ENCODE measurements around the gene QKI. TPM values are rescaled to one million over a fixed set of nuclear protein-coding genes. Genes with fewer than 3 reads are reported as not detected.
"Not testable (repeated sequence)": the region's sequence is repeated elsewhere in the genome, so short reads cannot be mapped to it uniquely, and the experiment has no call there.

QKI gene
- total RNA-seq, 1 donor from 2014 or later, result 95.0 TPM

DNA sequence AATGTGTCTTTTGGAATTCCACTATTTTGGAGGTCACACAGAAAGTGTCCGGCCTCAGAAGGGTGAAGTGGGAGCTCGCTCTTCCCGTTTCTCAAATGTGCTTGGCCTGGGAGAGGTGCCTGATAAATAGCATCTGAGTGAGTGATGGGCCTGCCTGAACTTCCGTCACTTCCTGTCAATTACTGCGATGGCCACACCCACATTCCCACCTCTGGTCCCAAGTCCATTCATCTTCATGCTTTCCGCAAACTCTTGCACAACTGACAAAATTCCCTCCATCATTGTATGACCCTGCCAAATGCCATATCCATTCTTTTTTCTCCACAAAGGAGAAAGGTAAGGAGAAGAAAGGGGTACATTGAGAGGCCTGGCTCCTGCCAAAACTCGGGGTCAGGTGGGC is 169.0 kb downstream of the QKI start:
- no peak overlapping the region for H3K4me3 ChIP-seq (ENCODE audit: low read depth, low read length)
- no peak for DNase-seq (ENCODE audit: low read depth)
- TF ChIP-seq, protein P1, sequence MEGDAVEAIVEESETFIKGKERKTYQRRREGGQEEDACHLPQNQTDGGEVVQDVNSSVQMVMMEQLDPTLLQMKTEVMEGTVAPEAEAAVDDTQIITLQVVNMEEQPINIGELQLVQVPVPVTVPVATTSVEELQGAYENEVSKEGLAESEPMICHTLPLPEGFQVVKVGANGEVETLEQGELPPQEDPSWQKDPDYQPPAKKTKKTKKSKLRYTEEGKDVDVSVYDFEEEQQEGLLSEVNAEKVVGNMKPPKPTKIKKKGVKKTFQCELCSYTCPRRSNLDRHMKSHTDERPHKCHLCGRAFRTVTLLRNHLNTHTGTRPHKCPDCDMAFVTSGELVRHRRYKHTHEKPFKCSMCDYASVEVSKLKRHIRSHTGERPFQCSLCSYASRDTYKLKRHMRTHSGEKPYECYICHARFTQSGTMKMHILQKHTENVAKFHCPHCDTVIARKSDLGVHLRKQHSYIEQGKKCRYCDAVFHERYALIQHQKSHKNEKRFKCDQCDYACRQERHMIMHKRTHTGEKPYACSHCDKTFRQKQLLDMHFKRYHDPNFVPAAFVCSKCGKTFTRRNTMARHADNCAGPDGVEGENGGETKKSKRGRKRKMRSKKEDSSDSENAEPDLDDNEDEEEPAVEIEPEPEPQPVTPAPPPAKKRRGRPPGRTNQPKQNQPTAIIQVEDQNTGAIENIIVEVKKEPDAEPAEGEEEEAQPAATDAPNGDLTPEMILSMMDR (conservative IDR thresholded peaks at IDR 0.05; ENCODE audit: low read depth, low read length), result no peak

DNA sequence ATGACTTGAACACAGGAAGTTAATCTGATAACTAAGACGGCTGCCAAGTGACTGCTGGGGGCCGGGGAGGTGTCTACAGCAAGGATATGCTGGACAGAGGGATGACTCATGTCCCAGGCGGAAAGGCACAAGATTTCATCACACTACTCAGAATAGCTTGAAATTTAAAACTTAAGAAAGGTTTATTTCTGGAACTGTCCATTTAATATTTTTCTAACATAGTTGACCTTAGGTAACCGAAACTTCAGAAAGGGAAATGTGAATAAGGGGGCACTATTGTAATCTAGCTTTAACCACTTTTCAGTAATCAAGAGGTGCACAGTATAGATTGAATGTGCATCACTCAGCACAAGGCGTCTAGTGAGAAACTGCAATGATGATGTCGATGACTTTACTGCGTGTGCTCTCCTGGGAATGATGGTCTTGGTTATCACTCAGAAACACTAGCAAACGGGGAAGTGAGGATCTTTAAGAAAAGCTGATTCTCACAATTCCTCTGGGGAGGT is 171.5 kb downstream of the QKI start:
- no peak overlapping the region for H3K4me3 ChIP-seq (ENCODE audit: low read depth, low read length)
- TF ChIP-seq, protein P1 (conservative IDR thresholded peaks at IDR 0.05; ENCODE audit: low read depth, low read length), result no peak
- peak; percentile 42 for DNase-seq (ENCODE audit: low read depth)

DNA sequence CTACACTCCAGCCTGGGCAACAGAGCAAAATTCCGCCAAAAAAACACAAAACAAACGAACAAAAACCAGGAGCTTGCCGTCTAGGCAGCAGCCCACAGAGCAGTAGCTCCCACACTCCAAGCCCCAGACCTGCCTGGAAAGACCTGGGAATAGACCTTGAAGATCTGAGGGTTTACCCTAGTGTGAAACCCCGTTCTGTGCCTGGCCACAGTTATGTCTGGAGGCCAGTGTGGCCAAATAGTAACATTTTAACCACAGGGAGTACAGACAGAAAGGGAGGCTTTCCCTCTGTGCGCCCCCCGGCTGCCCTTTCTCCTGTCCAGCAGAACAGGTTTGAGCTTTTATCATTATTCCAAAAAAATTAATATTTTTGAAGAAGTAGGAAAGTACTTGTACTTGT is 172.4 kb downstream of the QKI start:
- no peak for DNase-seq (ENCODE audit: low read depth)
- H3K4me3 ChIP-seq (ENCODE audit: low read depth, low read length), result no peak overlapping the region
- TF ChIP-seq, protein P1 (conservative IDR thresholded peaks at IDR 0.05; ENCODE audit: low read depth, low read length), result no peak

DNA sequence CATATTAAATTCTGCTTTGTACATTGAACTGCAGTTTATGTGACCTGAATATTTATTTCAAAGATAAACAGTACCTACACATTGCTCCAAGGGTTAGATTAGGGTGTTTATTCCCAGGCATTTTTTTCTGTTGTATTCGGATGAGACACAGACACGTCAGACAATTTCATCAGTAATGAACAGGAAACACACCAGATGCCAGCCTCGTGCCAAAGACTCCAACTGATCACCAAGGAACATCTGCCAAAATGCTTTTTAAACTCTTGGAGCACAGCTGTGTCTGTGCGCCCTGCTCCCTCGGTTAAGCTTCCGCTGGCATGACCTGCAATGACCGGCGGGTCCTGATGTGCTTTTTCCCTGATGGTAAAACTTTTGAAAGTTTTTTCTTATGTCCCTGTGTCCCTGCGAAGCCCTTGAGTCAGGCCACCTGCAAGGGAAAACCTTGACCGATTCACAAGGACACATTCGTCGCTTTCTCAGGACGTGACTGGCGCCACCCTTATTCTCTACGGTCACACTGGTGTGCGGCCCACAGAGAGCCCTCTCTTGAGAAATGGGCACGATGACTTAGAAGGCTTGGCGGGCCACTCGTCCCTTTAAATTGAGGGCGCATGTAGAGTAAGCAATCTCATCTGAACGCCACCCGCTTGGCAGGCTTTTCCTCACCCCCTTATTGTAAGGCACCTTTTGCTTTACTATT is 173.9 kb downstream of the QKI start:
- TF ChIP-seq, protein P1 (conservative IDR thresholded peaks at IDR 0.05; ENCODE audit: low read depth, low read length), result no peak
- no peak overlapping the region for H3K4me3 ChIP-seq (ENCODE audit: low read depth, low read length)
- DNase-seq (ENCODE audit: low read depth), result no peak

DNA sequence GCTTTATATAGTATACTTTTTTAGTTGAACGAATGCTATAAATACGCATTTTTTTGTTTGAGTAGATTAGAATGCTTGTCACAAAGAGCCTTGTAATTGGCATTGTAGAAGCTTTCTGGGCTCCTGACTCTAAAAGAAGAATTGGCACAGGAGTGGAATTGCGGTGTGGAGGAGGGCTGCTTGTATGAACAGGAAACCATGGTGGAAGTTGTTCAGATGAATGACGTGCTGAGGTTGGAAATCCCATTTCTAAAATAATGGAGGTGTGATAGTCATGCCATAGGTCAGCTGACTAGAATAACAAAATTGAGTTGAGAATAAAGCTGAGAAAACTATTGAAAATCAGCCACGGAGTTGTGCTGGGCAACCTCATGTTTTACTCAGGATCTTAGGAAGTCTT is 174.9 kb downstream of the QKI start:
- DNase-seq (ENCODE audit: low read depth), result no peak
- no peak overlapping the region for H3K4me3 ChIP-seq (ENCODE audit: low read depth, low read length)
- TF ChIP-seq, protein P1 (conservative IDR thresholded peaks at IDR 0.05; ENCODE audit: low read depth, low read length), result no peak

DNA sequence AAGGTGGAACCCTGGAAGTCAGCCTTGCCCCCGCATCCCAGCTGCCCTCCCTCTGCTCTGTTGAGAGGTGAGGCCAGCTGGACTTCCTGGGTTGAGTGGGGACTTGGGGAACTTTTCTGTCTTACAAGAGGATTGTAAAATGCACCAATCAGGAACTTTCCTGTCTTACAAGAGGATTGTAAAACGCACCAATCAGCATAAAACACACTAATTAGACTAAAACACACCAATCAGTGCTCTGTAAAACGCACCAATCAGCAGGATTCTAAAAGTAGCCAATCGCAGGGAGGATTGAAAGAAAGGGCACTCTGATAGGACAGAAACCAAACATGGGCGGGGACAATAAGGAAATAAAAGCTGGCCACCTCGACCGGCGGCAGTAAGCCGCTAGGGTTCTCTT is 175.6 kb downstream of the QKI start:
- DNase-seq (ENCODE audit: low read depth); H3K4me3 ChIP-seq (ENCODE audit: low read depth, low read length): not testable (repeated sequence)

DNA sequence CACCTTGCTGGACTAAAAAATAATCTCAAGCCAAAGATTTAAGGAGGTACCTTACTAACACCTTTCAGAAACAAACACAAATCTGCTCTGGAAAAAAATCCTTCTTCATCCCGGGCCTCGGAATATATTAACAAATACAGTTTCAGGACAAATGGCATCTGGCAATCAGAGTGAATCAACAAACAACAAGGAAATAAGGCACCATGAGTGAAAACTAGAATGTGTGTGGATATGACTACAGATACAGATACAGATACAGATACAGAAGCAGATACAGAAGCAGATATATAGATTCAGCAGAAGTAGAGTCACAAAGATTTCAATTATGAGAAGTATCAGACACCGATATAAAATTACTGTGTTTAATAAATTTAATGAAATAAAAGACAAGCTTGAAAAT is 178.4 kb downstream of the QKI start:
- H3K4me3 ChIP-seq (ENCODE audit: low read depth, low read length), result no peak overlapping the region
- TF ChIP-seq, protein P1 (conservative IDR thresholded peaks at IDR 0.05; ENCODE audit: low read depth, low read length), result no peak
- no peak for DNase-seq (ENCODE audit: low read depth)
